ENCODE data around the gene MCU. TPM values are rescaled to one million over a fixed set of nuclear protein-coding genes. Genes with fewer than 3 reads are reported as not detected.

The MCU gene
- total and polyA plus RNA-seq, 2 of the 8 experiments (the other 6 are each of a cell fraction or from before 2014, with no cell fraction given), result 51.6 to 62.2 TPM

DNA sequence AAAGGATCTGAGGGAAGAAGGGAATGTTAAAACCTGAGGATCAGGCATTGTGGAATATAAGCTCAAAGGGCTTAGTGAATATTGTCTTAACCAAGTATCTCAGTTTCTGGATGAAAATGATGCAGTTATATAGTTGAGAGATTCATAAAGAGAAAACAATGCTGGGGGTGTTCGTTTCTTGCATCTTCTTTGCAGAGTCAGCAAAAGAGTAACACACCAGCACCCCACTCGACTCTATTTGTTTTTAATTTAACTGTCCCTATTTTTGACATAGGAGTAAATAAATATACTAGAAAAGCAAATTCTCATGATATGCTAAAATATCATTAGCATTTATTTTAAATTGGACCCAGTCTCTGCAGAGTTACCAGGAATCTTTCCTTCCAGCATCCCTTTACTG lies 194.0 kb downstream of the MCU start:
- H3K4ac ChIP-seq (replicated peaks; ENCODE audit: insufficient read length, low read depth, low read length), result no peak overlapping the region
- peaks cover 3 to 17% (median 11%) of the 10 kb centered on the region in 4 experiments for H3K4me1 ChIP-seq (replicated peaks in 1 of 4; ENCODE audit: control insufficient read depth in 3 of 4, insufficient read depth in 4 of 4, low read length in 3 of 4)
- H3K18ac ChIP-seq (ENCODE audit: extremely low read depth, low read length), result no peak overlapping the region
- no peak overlapping the region for H2BK120ac ChIP-seq (replicated peaks; ENCODE audit: low read depth, low read length)
- H3K27ac ChIP-seq (ENCODE audit: low read depth, low read length), result no peak overlapping the region
- DNase-seq (ENCODE audit: low read depth in 1 of 2, low spot score in 2 of 2) (no peak), FAIRE-seq (no peak)
- H4K20me1 ChIP-seq (replicated peaks in 1 of 2; ENCODE audit: control insufficient read depth in 1 of 2, insufficient read depth in 2 of 2, low read length in 2 of 2), result no peaks in the 10 kb centered on the region
- no peak overlapping the region for H3K9ac ChIP-seq (replicated peaks in 1 of 4; ENCODE audit: extremely low read depth in 1 of 4, low read depth in 3 of 4, low read length in 3 of 4)
- H3K27me3 ChIP-seq (replicated peaks in 1 of 4; ENCODE audit: control insufficient read depth in 3 of 4, extremely low read depth in 1 of 4, insufficient read depth in 3 of 4, low read length in 3 of 4), result no peaks in the 10 kb centered on the region
- CTCF ChIA-PET (ENCODE audit: partially characterized antibody), result interaction anchor here (0.6 to 1.0 kb wide), 2 partner anchors 521 to 522 kb away, joined by 3 read pairs; no protein-coding TSS in a partner anchor
- no peak overlapping the region for H3K14ac ChIP-seq (ENCODE audit: insufficient read length)
- H4K8ac ChIP-seq (ENCODE audit: extremely low read depth, insufficient read depth, low read length), result no peak overlapping the region
- no peaks in the 10 kb centered on the region for H3K23me2 ChIP-seq (ENCODE audit: low read depth, low read length)
- TF ChIP-seq RBBP5 (IDR thresholded peaks at IDR 0.05; ENCODE audit: borderline replicate concordance, low read depth, low read length), result no peak
- no peak for TF ChIP-seq TCF12 (IDR thresholded peaks at IDR 0.05; ENCODE audit: low read depth, low read length)
- no peak for TF ChIP-seq BRCA1 (IDR thresholded peaks at IDR 0.05; ENCODE audit: low read depth, low read length)
- TF ChIP-seq MAFK (IDR thresholded peaks at IDR 0.05; ENCODE audit: low read depth, low read length), result peak; percentile 58
- H3K36me3 ChIP-seq (ENCODE audit: control insufficient read depth in 2 of 4, insufficient read depth in 4 of 4, low read length in 3 of 4), result peaks cover 0 to 20% (median 6%) of the 10 kb centered on the region in 4 experiments; a peak in 4 of 8 replicates
- H2BK15ac ChIP-seq (ENCODE audit: low read length), result no peak overlapping the region
- H3K79me2 ChIP-seq (ENCODE audit: control insufficient read depth in 1 of 2, insufficient read depth in 2 of 2, low read length in 2 of 2), result no peaks in the 10 kb centered on the region
- peak overlapping the region in 1 of 4 experiments; percentile 8; a peak in 1 of 8 replicates for H3K4me3 ChIP-seq (ENCODE audit: extremely low read depth in 1 of 4, insufficient read depth in 2 of 4, low read depth in 3 of 4, low read length in 4 of 4)
- H2BK20ac ChIP-seq (ENCODE audit: low read length), result no peak overlapping the region
- H3K9me3 ChIP-seq (ENCODE audit: insufficient read depth in 2 of 2, low read depth in 1 of 2, low read length in 1 of 2), result no peaks in the 10 kb centered on the region
- H2BK5ac ChIP-seq (ENCODE audit: low read depth, low read length), result no peak overlapping the region
- no peak overlapping the region; a peak in 1 of 4 replicates for H3K4me2 ChIP-seq (ENCODE audit: insufficient read depth in 1 of 2, low read depth in 2 of 2, low read length in 2 of 2)
- H4K5ac ChIP-seq (ENCODE audit: insufficient read length, low read depth, low read length), result no peak overlapping the region
- H3K23ac ChIP-seq (ENCODE audit: insufficient read length), result no peak overlapping the region
- no peak overlapping the region for H2AK5ac ChIP-seq (ENCODE audit: low read depth, low read length)
- H2AFZ ChIP-seq (ENCODE audit: low read length), result no peak overlapping the region
- H3K79me1 ChIP-seq (ENCODE audit: low read depth, low read length), result no peaks in the 10 kb centered on the region
- POLR2A ChIA-PET (ENCODE audit: partially characterized antibody), result no interaction called here
- no peak overlapping the region for H3K56ac ChIP-seq (replicated peaks; ENCODE audit: insufficient read length, low read depth, low read length)
- H2BK12ac ChIP-seq (ENCODE audit: low read depth, low read length), result no peak overlapping the region
- 72% methylated on average over 2 of the region's 2 CpGs; no CpG with 5 or more reads in 1 of the 2 experiments for WGBS, 2 experiments (ENCODE audit: extremely low coverage in 1 of 2, insufficient coverage in 1 of 2, insufficient read length in 1 of 2, insufficient replicate concordance in 2 of 2, low coverage in 1 of 2, low lambda C conversion rate in 2 of 2, missing lambda C conversion rate in 1 of 2)
- H4K91ac ChIP-seq (replicated peaks; ENCODE audit: insufficient read length, low read length), result no peak overlapping the region
